Cardiac muscle cell (in vitro differentiated cells and primary cell): ENCODE results near the gene CNNM4. TPM values are rescaled to one million over a fixed set of nuclear protein-coding genes. Genes with fewer than 3 reads are reported as not detected.

Experiments used
- DNase-seq, 2 donors: peaks; one replicate each; pipeline versions ENCODE4 v3.0.0 to v3.0.0-alpha.2; 2010 to 2017; ENCODE audit warnings: low read depth in 1 of 2, low spot score in 1 of 2
- H3K27ac ChIP-seq: fragments of 200-600 bp; sonication (generic); 2 replicates; pipeline ENCODE4 v1.5.1; 2016
- H3K27me3 ChIP-seq: fragments of 200-600 bp; sonication (generic); 2 replicates; pipeline ENCODE4 v1.6.0; 2016; ENCODE audit warnings: control low read depth
- H3K36me3 ChIP-seq: fragments of 200-600 bp; sonication (generic); 2 replicates; pipeline ENCODE4 v1.5.1; 2016; ENCODE audit warnings: control low read depth
- H3K4me1 ChIP-seq: fragments of 200-600 bp; sonication (generic); 2 replicates; pipeline ENCODE4 v1.8.1; 2017; ENCODE audit warnings: low read depth, mild to moderate bottlenecking, mixed run types
- H3K4me3 ChIP-seq: fragments of 200-600 bp; sonication (generic); 2 replicates; pipeline ENCODE4 v1.5.1; 2016; ENCODE audit warnings: mild to moderate bottlenecking
- H3K9me3 ChIP-seq: fragments of 200-600 bp; sonication (generic); 2 replicates; pipeline ENCODE4 v1.5.1; 2017; ENCODE audit warnings: low read depth, mild to moderate bottlenecking, control low read depth
- polyA plus RNA-seq: library from polyadenylated mRNA; unstranded; fragments of >200 nt; fragmentation: Nextera tagmentation; extraction: Ambion mirVana; gene quantifications from 2 replicates; pipeline ENCODE4 v1.2.1, GENCODE V29; 2016
- total RNA-seq: library from RNA; depleted of rRNA; stranded (reverse); fragments of >200 nt; gene quantifications from 2 replicates; pipeline ENCODE4 v1.2.3, GENCODE V29; 2016
- TF ChIP-seq, protein P1 (sequence below): IDR thresholded peaks from 2 replicates; pipeline ENCODE4 v1.5.1; 2012; ENCODE audit warnings: low read depth, mild to moderate bottlenecking, low read length

Gene CNNM4
- total and polyA plus RNA-seq, 2 experiments from 2014 or later, result 10.2 to 18.8 TPM

DNA sequence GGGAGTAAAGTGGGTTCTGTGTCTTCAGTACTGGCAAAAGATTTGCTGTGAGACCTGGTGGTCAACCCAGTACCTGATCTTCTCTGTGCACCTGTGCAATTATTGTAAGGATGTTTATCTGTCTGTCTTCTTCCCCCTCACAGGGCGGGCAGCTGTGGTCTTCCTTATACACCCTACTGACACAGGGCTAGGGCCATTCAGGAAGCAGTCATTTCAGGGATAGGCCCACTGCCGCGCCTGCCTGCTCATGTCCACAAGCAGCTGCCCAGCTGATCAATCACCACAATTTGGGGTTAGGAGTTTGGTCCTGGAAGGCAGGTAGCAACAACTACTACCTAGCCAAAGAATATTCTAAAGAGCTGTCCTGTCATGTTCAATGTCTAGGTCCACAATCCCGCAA is 1.2 kb upstream of the CNNM4 start:
- no peaks in the 10 kb centered on the region for H3K27me3 ChIP-seq
- no peaks in the 10 kb centered on the region for H3K9me3 ChIP-seq
- no peak overlapping the region for H3K27ac ChIP-seq
- TF ChIP-seq, protein P1, sequence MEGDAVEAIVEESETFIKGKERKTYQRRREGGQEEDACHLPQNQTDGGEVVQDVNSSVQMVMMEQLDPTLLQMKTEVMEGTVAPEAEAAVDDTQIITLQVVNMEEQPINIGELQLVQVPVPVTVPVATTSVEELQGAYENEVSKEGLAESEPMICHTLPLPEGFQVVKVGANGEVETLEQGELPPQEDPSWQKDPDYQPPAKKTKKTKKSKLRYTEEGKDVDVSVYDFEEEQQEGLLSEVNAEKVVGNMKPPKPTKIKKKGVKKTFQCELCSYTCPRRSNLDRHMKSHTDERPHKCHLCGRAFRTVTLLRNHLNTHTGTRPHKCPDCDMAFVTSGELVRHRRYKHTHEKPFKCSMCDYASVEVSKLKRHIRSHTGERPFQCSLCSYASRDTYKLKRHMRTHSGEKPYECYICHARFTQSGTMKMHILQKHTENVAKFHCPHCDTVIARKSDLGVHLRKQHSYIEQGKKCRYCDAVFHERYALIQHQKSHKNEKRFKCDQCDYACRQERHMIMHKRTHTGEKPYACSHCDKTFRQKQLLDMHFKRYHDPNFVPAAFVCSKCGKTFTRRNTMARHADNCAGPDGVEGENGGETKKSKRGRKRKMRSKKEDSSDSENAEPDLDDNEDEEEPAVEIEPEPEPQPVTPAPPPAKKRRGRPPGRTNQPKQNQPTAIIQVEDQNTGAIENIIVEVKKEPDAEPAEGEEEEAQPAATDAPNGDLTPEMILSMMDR, result no peak
- no peak overlapping the region for H3K4me3 ChIP-seq
- peaks cover 30% of the 10 kb centered on the region for H3K4me1 ChIP-seq
- DNase-seq, result no peak
- H3K36me3 ChIP-seq, result no peaks in the 10 kb centered on the region

DNA sequence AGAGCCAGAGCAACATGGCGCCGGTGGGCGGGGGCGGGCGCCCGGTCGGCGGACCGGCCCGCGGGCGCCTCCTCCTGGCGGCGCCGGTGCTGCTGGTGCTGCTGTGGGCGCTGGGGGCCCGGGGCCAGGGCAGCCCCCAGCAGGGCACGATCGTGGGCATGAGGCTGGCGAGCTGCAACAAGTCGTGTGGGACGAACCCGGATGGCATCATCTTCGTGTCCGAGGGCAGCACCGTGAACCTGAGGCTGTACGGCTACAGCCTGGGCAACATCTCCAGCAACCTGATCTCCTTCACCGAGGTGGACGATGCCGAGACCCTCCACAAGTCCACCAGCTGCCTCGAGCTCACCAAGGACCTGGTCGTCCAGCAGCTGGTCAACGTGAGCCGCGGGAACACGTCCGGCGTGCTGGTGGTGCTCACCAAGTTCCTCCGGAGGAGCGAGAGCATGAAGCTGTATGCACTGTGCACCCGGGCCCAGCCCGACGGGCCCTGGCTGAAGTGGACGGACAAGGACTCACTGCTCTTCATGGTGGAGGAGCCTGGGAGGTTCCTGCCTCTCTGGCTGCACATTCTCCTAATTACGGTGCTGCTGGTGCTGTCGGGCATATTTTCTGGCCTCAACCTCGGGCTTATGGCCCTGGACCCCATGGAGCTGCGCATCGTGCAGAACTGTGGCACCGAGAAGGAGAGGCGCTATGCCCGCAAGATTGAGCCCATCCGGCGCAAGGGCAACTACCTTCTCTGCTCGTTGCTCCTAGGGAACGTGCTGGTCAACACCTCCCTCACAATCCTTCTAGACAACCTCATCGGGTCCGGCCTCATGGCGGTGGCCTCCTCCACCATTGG is 507 bp downstream of the CNNM4 start:
- no peaks in the 10 kb centered on the region for H3K27me3 ChIP-seq
- peak overlapping the region; percentile 36 for H3K4me3 ChIP-seq
- no peak overlapping the region for H3K27ac ChIP-seq
- H3K4me1 ChIP-seq, result peaks cover 30% of the 10 kb centered on the region
- peak in 1 of 2 donors; percentile 41 for DNase-seq
- H3K36me3 ChIP-seq, result no peaks in the 10 kb centered on the region
- TF ChIP-seq, protein P1, result peak; percentile 36
- H3K9me3 ChIP-seq, result no peaks in the 10 kb centered on the region

DNA sequence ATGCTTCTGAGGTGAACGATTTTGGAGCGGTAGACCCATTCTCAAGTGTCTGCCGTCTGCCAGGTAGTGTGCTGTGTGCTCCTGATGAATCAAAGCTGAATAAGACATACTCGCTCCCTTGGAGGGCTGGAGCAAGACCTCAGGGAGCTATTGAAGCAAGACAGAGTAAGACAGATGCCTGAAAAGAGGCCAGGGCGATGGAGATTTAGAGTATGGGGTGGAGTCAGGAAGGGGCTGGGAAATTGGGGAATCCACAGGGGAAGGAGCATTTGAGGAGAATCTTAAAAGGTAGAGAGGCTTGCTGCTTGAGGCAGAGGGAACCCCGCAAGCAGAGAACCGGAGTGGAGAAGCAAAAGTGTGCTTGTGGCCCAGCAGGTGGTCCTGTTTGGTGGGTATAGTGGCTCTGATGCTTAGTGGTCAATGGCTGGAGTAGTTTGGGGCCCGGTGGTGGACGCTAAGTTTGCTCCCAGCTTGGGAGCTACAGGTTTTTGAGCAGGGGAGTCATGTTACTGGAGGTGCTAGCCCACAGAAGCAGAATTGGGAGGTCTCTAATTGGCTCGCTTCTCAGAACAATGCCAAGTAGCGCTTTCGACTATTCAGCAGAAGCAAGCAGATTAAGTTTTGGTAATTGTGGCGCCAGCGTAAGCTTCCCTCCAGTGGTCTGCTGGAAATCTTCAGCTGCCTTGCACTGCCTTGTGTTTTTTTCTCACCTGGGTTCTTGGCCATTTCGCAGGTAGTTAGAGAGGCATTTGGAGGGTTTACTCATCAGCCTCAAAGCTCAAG is 2.0 kb downstream of the CNNM4 start:
- peak overlapping the region; percentile 28 for H3K4me3 ChIP-seq
- H3K9me3 ChIP-seq, result no peaks in the 10 kb centered on the region
- TF ChIP-seq, protein P1, result no peak
- peak overlapping the region; percentile 21 for H3K27ac ChIP-seq
- H3K36me3 ChIP-seq, result no peaks in the 10 kb centered on the region
- peak; percentile 32 to 69 for DNase-seq
- peaks cover 30% of the 10 kb centered on the region for H3K4me1 ChIP-seq
- H3K27me3 ChIP-seq, result no peaks in the 10 kb centered on the region

DNA sequence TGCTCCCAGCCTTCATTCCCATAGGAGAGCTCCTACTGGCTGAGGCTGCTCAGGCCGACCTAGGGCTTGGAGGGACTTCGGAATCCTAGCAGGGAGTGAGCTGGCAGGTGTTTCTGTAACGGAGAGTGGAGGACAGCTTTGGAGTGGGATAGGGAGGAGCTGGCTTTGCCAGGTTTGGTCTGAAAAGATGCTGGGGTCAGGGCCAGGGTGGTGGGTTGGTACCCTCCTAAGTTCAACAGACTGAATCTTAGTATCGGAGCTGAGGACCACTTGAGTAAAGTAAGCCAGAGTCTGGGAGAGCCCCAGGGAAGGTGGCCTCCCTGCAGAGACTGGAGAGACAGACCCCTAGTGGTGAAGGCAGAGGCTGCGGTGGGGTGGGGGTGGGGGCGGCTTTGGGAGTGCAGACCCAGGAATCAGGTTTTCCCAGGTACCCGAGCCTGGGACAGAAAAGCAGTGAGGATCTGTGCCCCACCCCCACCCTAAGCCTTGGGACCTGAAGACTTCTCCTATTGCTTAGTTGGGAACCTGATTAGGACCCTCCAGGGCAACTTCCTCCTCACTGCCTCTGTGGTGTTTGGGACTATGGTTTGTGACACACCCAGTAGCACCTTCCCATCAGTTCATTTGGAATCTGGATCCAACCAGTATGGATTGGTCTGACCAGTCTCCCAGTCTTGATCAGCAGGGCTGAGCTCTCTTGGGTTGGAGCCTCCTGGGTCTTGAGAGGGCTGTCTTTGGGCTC is 3.0 kb downstream of the CNNM4 start:
- Histone ChIP-seq H3K4me3 (peak overlapping the region; percentile 28), H3K4me1 (peaks cover 30% of the 10 kb centered on the region), H3K27me3 (no peaks in the 10 kb centered on the region), H3K36me3 (no peaks in the 10 kb centered on the region), H3K27ac (peak overlapping the region; percentile 61), H3K9me3 (no peaks in the 10 kb centered on the region)
- peak; percentile 14 to 52 for DNase-seq
- TF ChIP-seq, protein P1, result peak; percentile 53

DNA sequence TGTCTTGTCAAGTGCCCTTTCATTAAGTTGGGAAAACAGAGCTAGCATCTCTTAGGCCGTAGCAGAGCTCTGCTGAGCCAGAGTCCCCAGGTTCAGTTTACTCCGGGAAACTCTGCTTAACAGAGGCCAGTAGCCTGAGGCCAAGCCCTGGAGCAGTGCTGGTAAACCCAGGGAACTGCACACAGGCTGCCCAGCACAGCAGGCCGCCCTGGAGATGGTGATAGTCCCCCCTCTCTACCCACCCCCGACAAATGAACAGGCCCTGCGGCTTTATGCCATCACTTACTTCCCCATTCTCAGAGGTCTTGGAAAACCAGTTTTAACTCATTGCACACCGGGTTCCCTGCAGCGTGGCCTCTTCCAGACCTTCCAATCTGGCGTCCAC is 3.5 kb downstream of the CNNM4 start:
- Histone ChIP-seq H3K4me3 (peak overlapping the region; percentile 28), H3K36me3 (no peaks in the 10 kb centered on the region), H3K27ac (peak overlapping the region; percentile 61), H3K27me3 (no peaks in the 10 kb centered on the region), H3K9me3 (no peaks in the 10 kb centered on the region), H3K4me1 (peaks cover 30% of the 10 kb centered on the region)
- TF ChIP-seq, protein P1, result no peak
- peak in 1 of 2 donors; percentile 32 for DNase-seq
